HG03460 (cell line): ENCODE results near the gene CCDC170.

Experiments
- ATAC-seq: cut with Tn5 transposase; IDR thresholded peaks from one replicate; pipeline ENCODE4 v1.9.1; 2021; ENCODE audit not compliant: unreplicated experiment

CCDC170 gene

GRCh38 chr6:151616600-151616999 is 122.8 kb downstream of the CCDC170 start:
- no peak for ATAC-seq

GRCh38 chr6:151617539-151617938 is 123.7 kb downstream of the CCDC170 start:
- no peak for ATAC-seq

GRCh38 chr6:151618717-151619116 is 124.9 kb downstream of the CCDC170 start:
- no peak for ATAC-seq

GRCh38 chr6:151620179-151620578 is 126.4 kb downstream of the CCDC170 start:
- no peak for ATAC-seq

DNA sequence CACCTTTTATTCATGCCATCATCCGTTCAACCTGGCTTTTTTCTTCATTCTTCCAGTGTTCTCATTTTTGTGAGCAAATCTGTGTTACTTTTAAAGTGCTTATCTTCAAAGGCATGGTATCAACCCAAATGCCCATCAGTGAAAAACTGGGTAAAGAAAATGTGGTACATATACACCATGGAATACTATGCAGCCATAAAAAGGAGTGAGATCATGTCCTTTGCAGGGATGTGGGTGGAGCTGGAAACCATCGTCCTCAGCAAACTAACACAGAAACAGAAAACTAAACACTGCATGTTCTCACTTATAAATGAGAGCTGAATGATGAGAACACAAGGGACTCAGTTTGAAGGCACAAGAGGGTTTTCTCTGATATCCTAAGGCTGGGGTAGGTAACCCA is 130.3 kb downstream of the CCDC170 start:
- no peak for ATAC-seq

- ATAC-seq: no peak
Observed at GRCh38 chr6:151624481-151624880, 130.7 kb downstream of the CCDC170 start.

- ATAC-seq: no peak
Observed at GRCh38 chr6:151624900-151625536, 131.2 kb downstream of the CCDC170 start.

DNA sequence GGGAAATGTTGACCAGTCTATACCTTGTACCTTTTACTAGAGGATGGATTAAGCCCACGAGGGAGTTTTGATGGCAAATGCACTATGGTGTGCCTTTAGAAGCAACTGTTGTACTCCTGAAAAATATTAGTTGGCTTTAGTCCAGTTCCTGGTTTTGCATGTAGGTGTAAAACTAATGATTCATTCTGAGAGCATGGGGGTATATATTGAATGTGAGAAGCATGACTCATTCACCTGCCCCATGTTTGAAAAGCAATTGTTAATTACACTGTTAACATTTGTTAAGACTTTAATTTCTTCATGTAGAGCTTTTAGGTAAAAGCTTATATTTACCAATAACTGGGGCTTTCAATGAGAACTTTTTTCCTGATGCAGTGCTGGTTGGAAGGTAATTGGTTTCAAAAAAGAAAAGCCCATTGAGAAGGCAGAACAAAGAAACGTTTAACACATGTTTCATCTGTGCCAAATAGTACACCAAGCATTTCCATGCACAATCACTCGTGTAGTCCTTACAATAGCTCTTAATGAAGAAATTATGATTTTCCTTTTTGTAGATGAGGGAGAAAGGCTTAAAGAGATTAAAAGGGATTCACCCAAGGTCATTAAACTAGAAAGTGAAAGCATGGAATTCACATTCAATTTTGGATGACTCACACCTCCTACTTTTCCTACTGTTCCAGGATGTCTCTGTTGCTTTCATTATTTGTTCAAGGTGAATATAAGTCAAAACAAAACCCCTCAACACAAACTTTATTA is 134.1 kb downstream of the CCDC170 start:
- ATAC-seq: no peak

DNA sequence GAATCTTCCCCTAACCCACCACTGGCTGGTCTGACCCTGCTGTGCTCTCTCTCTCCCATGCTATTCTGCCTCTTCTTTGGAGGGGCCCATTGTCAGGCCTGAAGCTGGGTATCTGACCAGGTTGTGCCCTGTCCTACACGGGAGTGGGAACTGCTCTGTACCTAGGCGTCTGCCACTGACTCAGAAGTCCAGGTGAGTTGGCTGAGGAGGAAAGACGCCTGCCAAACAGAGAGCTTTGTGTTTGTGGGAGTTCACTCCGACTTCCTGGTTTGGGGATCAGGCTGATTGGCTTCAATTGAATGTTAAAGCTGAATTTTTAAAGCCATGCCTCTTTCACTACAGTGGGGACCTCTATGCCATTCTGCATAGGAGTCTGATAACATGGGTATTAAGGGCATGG is 136.0 kb downstream of the CCDC170 start:
- ATAC-seq: no peak

GRCh38 chr6:151630387-151630786 is 136.6 kb downstream of the CCDC170 start:
- ATAC-seq: no peak

- no peak for ATAC-seq
Observed at GRCh38 chr6:151630991-151631655, 137.3 kb downstream of the CCDC170 start.

DNA sequence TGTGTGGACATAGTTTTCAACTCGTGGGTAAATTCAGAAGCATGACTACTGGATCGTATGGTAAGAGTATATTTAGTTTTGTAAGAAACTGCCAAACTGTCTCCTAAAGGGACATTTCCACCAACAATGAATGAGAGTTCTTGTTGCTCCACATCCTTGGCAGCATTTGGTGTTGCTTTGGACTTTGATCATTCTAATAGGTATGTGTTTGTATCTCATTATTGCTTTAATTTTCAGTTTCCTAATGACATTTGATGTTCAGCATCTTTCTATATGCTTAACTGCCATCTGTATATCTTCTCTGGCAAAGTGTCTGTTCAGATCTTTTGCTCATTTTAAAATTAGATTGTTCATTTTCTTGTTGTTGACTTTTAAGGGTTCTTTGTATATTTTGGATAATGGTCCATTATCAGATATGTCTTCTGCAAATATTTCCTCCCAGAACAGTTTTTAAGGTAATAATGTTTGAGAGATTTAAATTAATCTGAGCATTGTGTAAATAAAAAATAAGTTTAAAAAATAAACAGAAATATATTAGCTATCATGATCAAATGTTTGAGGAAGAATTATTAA is 138.7 kb downstream of the CCDC170 start:
- no peak for ATAC-seq

DNA sequence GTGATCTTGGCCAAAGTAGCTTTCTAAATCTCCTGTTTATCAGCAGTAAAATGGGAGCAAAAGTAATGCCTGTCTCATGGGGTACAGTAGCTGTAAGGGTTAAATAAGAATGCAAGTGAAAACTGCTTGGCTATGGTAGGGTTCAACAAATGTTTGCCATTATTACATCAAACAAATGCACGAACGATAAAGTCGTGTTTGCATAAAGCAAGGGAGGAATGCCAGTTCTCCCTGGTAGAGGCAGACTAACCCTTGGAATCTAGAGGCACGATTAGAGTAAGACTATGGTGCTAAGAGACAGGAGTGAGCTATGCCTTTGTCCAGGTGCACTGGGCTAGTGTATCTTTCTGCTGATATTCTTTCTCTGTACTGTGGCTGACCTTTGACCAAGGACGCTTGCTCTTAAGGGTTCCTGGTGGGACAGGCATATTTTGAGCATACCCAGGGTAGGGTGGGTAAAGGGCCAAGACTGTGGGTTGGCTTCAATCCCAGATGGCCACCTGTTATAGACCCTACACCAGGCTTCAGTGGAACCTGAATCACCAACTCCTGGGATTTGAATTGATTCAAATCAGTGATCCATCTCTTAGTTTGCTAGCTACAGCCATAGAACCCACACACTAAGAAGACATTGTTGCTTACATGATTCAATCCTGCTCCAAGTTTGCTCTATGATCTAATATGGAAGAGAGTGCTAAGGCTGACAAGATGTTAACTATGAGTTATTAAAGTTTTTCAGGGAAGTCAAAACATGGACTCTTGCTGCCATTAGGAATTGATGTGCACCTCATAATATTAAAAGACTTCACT is 139.9 kb downstream of the CCDC170 start:
- ATAC-seq: no peak

DNA sequence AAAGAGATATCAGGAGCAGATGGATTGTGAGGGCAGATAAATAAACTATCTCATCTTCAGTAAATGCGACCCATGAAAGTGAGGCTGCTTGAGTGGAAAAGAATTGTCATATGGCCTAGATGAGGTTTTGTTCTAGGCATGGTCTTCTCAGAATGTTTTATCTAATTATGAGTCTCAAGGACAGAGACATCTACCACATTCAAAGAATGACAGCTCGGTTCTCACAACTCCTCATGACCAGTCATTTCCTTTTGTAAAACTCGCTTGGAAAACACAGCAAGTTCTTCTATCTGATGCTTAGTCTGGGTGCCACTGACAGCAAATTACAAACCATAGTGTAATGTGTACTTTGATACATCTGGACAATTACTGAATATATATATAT is 140.5 kb downstream of the CCDC170 start:
- no peak for ATAC-seq

- no peak for ATAC-seq
Observed at GRCh38 chr6:151635741-151636140, 141.9 kb downstream of the CCDC170 start.

GRCh38 chr6:151637814-151638213 is 144.0 kb downstream of the CCDC170 start:
- ATAC-seq: no peak

DNA sequence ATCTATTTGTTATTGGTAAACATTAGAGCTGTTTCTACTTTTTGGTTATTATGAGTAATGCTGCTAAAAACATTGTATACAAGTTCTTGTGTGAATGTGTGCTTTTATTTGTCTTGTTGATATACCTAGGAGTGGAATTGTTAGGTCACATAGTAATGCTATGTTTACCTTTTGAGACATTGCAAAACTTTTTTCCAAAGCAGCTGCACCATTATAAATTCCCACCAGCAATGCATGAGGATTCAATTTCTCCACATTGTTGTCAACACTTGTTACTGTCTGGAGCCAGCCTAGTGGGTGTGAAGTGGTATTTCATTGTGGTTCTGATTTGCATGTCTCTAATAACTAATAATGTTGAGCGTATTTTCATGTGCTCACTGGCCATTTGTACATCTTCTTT is 145.9 kb downstream of the CCDC170 start:
- ATAC-seq: no peak

- ATAC-seq: no peak
Observed at GRCh38 chr6:151641028-151641427, 147.2 kb downstream of the CCDC170 start.

- no peak for ATAC-seq
Observed at GRCh38 chr6:151647976-151648639, 154.3 kb downstream of the CCDC170 start.

- ATAC-seq: no peak
Observed at GRCh38 chr6:151649835-151650234, 156.0 kb downstream of the CCDC170 start.
